Chondrocyte (in vitro differentiated cells): ENCODE results near the gene ARFGEF3. TPM values are rescaled to one million over a fixed set of nuclear protein-coding genes. Genes with fewer than 3 reads are reported as not detected.
"Not testable (repeated sequence)": the region's sequence is repeated elsewhere in the genome, so short reads cannot be mapped to it uniquely, and the experiment has no call there.

Experiments
- DNase-seq: peaks from one replicate; pipeline ENCODE4 v3.0.0; 2021; ENCODE audit warnings: mixed read lengths, low spot score
- H3K27ac Mint-ChIP-seq: one replicate; pipeline ENCODE4 v1.8.0; 2021; ENCODE audit warnings: mild to moderate bottlenecking, moderate library complexity, mixed read lengths; ENCODE audit not compliant: unreplicated experiment
- H3K27me3 Mint-ChIP-seq: 2 replicates; pipeline ENCODE4 v1.8.0; 2021; ENCODE audit warnings: low read depth, mixed read lengths
- H3K36me3 Mint-ChIP-seq: 2 replicates; pipeline ENCODE4 v1.8.0; 2021; ENCODE audit warnings: low read depth, mixed read lengths
- H3K4me1 Mint-ChIP-seq: 2 replicates; pipeline ENCODE4 v1.8.0; 2021; ENCODE audit warnings: low read depth, mild to moderate bottlenecking, mixed read lengths
- H3K4me3 Mint-ChIP-seq: one replicate; pipeline ENCODE4 v1.8.0; 2021; ENCODE audit warnings: mild to moderate bottlenecking, moderate library complexity, mixed read lengths; ENCODE audit not compliant: unreplicated experiment
- H3K9me3 Mint-ChIP-seq: 2 replicates; pipeline ENCODE4 v1.8.0; 2021; ENCODE audit warnings: low read depth, mixed read lengths
- total RNA-seq: library from RNA; stranded (reverse); gene quantifications from 3 replicates; pipeline ENCODE4 v1.2.1, GENCODE V29; 2021
- TF ChIP-seq, protein P1 (sequence below): fragments of 200-600 bp; sonication (generic); IDR thresholded peaks from 2 replicates; pipeline ENCODE4 v1.5.0; 2021; ENCODE audit warnings: antibody characterized with exemption, mild to moderate bottlenecking, moderate library complexity

The ARFGEF3 gene
- total RNA-seq, 1 donor from 2014 or later = 2.7 TPM

DNA sequence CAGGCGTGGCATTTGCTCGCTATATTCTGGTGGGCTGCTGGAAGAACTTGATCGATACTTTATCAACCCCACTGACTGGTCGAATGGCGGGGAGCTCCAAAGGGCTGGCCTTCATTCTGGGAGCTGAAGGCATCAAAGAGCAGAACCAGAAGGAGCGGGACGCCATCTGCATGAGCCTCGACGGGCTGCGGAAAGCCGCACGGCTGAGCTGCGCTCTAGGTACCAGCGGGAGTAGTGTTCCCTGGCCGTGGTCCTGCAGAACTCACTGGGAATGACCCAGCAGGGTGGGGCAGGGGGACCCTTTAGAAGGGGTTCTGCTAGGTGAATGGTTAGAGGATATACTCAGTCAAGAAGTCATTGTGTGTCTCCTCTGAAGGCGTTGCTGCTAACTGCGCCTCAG is 125.0 kb downstream of the ARFGEF3 start:
- DNase-seq = no peak
- no peak overlapping the region for H3K4me3 Mint-ChIP-seq
- no peaks in the 10 kb centered on the region for H3K27me3 Mint-ChIP-seq
- H3K4me1 Mint-ChIP-seq = peaks cover 10% of the 10 kb centered on the region
- H3K9me3 Mint-ChIP-seq = no peaks in the 10 kb centered on the region
- no peaks in the 10 kb centered on the region for H3K36me3 Mint-ChIP-seq
- H3K27ac Mint-ChIP-seq = no peak overlapping the region
- TF ChIP-seq, protein P1, sequence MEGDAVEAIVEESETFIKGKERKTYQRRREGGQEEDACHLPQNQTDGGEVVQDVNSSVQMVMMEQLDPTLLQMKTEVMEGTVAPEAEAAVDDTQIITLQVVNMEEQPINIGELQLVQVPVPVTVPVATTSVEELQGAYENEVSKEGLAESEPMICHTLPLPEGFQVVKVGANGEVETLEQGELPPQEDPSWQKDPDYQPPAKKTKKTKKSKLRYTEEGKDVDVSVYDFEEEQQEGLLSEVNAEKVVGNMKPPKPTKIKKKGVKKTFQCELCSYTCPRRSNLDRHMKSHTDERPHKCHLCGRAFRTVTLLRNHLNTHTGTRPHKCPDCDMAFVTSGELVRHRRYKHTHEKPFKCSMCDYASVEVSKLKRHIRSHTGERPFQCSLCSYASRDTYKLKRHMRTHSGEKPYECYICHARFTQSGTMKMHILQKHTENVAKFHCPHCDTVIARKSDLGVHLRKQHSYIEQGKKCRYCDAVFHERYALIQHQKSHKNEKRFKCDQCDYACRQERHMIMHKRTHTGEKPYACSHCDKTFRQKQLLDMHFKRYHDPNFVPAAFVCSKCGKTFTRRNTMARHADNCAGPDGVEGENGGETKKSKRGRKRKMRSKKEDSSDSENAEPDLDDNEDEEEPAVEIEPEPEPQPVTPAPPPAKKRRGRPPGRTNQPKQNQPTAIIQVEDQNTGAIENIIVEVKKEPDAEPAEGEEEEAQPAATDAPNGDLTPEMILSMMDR = no peak

DNA sequence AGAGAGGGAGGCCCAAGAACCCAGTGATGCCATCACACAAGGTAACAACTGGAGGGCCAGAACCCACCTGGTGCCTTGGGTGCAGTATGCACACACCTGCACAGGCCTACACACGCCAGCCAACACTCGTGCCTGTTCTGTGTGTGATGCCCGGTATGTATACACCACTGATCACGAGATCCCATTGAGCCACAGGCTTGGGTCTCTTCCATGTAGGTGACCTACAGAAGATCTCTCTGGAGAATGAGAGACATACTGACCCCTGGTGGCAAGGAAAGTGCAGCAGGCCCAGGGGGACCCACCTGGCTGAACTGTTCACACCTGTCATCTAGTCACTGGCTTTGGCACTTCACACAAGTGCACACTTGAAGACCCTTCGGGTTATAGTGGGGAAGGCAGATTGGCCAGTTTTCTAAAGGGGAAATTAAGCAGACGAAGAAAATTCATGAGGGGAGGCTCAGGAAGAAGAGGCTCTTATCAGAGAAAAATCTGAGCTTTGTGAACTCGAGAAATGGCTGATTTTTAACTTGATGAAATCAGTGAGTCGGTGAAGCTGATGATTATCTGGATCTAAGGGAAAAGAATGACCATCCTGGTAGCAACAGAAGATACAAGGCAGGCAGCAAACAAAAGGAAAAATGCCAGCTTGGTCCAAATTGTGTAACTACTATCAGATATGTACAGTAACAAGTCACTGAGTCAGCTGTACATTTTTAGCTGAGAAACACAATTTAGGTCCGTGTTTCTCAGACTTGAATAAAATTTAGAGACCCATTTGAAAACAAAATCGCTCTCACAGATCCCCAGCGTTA is 125.6 kb downstream of the ARFGEF3 start:
- peaks cover 1% of the 10 kb centered on the region for H3K36me3 Mint-ChIP-seq
- TF ChIP-seq, protein P1 = peak; percentile 69
- no peak overlapping the region for H3K4me3 Mint-ChIP-seq
- no peak for DNase-seq
- H3K4me1 Mint-ChIP-seq = peaks cover 10% of the 10 kb centered on the region
- H3K9me3 Mint-ChIP-seq = no peaks in the 10 kb centered on the region
- H3K27me3 Mint-ChIP-seq = no peaks in the 10 kb centered on the region
- H3K27ac Mint-ChIP-seq = peak overlapping the region; percentile 67

DNA sequence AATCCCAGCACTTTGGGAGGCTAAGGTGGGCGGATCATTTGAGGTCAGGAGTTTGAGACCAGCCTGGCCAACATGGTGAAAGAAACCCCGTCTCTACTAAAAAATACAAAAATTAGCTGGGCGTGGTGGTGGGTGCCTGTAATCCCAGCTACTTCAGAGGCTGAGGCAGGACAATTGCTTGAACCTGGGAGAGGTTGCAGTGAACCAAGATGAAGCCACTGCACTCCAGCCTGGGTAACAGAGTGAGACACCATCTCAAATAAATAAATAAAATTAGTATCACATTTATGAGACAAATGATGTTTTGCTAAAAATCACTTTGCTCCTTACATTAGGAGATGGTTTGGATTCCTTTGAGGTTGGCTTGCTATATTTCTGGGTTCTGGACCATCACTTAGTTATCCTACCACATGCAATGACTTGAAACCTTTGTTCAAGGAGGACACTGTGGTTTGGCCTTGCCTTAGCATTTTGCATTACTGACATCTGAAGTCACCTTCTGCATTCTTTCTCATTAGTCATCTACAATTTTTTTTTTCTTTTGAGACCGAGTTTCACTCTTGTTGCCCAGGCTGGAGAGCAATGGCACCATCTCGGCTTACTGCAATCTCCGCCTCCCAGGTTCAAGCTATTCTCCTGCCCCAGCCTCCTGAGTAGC is 126.8 kb downstream of the ARFGEF3 start:
- H3K4me3 Mint-ChIP-seq, H3K9me3 Mint-ChIP-seq, DNase-seq, H3K27me3 Mint-ChIP-seq, H3K4me1 Mint-ChIP-seq, H3K36me3 Mint-ChIP-seq: not testable (repeated sequence)
- H3K27ac Mint-ChIP-seq = peak overlapping the region; percentile 78

DNA sequence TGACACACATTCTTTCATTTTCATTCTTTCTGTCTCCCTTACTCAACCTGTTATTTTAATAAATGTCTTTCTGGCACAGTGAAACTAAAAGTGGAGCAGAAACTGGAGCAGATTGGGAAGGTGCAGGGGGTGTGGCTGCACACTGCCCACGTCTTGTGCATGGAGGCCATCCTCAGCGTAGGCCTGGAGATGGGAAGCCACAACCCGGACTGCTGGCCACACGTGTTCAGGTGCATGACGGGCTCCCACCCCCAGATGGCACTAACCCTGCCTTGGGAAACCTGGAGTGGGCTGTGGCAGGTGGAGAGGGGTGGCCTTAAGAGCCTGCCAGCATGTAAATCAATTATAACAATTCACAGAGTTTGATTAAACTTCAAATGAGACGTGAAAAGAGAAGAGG is 128.0 kb downstream of the ARFGEF3 start:
- no peak overlapping the region for H3K4me3 Mint-ChIP-seq
- TF ChIP-seq, protein P1 = peak; percentile 36
- H3K36me3 Mint-ChIP-seq = peaks cover 1% of the 10 kb centered on the region
- no peaks in the 10 kb centered on the region for H3K27me3 Mint-ChIP-seq
- peaks cover 10% of the 10 kb centered on the region for H3K4me1 Mint-ChIP-seq
- DNase-seq = no peak
- H3K9me3 Mint-ChIP-seq = no peaks in the 10 kb centered on the region
- H3K27ac Mint-ChIP-seq = no peak overlapping the region

DNA sequence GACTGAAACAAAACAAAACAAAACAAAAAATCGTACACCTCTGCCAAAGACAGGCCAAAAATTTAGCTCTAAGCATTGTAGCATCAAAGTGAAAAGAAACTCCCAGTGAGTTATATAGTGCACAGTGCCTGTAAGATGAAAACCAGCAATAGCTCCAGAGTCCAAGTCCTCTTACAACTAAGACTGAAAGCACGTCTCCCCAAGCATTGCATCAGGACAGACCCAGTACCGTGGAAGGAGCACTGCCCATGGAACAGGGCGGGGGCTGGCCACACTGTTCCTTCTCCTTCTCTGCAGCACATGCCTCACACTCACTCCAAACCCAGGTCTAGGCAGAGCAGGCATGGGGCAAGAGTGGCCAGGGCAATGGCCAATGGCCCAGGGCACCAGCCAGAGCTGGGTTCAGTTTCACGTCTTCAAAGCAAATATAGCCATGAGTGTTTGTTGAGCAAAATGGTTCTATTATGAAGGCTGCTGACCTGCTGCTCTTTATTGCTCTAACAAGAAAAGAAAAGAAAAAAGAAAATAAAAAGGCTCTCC is 128.8 kb downstream of the ARFGEF3 start:
- Mint-ChIP-seq H3K9me3 (no peaks in the 10 kb centered on the region), H3K27me3 (no peaks in the 10 kb centered on the region), H3K4me1 (peaks cover 10% of the 10 kb centered on the region), H3K36me3 (peaks cover 1% of the 10 kb centered on the region), H3K27ac (no peak overlapping the region), H3K4me3 (no peak overlapping the region)
- no peak for DNase-seq
- TF ChIP-seq, protein P1 = no peak
